ENCODE data around the gene ZDHHC6. TPM values are rescaled to one million over a fixed set of nuclear protein-coding genes. Genes with fewer than 3 reads are reported as not detected.

Gene ZDHHC6
- total RNA-seq, 1 donor from 2014 or later = 44.5 TPM

GRCh38 chr10:112385201-112385600, 61.5 kb downstream of the ZDHHC6 start:
- no peak overlapping the region for H3K27ac Mint-ChIP-seq
- intact Hi-C loops (cut with micrococcal nuclease) = no loop called here
- POLR2A ChIA-PET = no interaction called here
- peaks cover 41% of the 10 kb centered on the region for H3K36me3 Mint-ChIP-seq (ENCODE audit: low read depth)
- H3K27me3 Mint-ChIP-seq = no peaks in the 10 kb centered on the region
- CTCF ChIA-PET = no interaction called here
- TF ChIP-seq, protein P1, sequence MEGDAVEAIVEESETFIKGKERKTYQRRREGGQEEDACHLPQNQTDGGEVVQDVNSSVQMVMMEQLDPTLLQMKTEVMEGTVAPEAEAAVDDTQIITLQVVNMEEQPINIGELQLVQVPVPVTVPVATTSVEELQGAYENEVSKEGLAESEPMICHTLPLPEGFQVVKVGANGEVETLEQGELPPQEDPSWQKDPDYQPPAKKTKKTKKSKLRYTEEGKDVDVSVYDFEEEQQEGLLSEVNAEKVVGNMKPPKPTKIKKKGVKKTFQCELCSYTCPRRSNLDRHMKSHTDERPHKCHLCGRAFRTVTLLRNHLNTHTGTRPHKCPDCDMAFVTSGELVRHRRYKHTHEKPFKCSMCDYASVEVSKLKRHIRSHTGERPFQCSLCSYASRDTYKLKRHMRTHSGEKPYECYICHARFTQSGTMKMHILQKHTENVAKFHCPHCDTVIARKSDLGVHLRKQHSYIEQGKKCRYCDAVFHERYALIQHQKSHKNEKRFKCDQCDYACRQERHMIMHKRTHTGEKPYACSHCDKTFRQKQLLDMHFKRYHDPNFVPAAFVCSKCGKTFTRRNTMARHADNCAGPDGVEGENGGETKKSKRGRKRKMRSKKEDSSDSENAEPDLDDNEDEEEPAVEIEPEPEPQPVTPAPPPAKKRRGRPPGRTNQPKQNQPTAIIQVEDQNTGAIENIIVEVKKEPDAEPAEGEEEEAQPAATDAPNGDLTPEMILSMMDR (IDR thresholded peaks at IDR 0.05) = no peak
- no peaks in the 10 kb centered on the region for H3K9me3 Mint-ChIP-seq
- H3K4me1 Mint-ChIP-seq = peaks cover 60% of the 10 kb centered on the region
- no peak for ATAC-seq (ENCODE audit: low read depth)
- DNase-seq = no peak
- no peak overlapping the region for H3K4me3 Mint-ChIP-seq

DNA sequence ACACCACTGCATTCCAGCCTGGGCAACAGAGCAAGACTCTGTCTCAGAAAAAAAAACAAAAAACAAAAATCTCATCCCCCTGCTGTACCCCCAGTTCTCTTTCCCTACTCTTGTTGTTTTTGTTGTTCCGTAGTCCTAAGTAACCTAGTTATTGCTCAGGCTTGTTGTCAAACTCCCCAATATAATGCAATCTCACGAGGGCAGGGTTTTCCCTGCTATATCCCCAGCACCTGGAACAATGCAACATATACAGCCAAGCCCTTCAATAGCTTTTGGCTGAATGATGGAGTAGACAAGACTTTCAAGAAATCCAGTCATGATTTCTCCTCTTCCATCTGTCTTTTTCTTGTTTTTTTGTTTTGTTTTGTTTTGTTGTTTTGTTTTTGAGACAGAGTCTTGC, 62.6 kb downstream of the ZDHHC6 start:
- H3K36me3 Mint-ChIP-seq (ENCODE audit: low read depth) = peaks cover 48% of the 10 kb centered on the region
- POLR2A ChIA-PET = interaction anchor here (0.9 kb wide), 1 partner anchor 10 kb away, joined by 3 read pairs; no protein-coding TSS in a partner anchor
- intact Hi-C loops (cut with micrococcal nuclease) = no loop called here

DNA sequence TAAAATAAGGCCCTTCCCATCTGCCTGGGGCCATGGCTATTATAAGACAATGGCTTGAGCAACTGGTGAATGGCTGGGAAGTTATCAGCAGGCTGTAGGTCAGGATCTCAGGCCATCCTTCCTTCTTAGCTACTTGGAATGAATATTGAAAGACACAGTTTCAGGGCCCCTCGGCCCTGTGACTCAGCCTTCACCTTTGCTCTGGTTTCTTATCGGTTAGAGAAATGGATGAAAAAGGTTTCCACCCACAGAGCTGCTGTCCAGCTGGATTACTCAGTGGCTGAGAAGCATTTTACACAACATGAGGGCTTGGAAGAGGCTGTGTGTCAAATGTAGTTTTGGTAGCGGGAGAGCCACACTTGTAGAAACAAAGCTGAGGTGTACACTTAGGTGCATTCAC, 63.4 kb downstream of the ZDHHC6 start:
- ATAC-seq (ENCODE audit: low read depth) (no peak), DNase-seq (no peak)
- Mint-ChIP-seq H3K4me1 (peaks cover 59% of the 10 kb centered on the region), H3K27me3 (no peaks in the 10 kb centered on the region), H3K9me3 (no peaks in the 10 kb centered on the region), H3K36me3 (ENCODE audit: low read depth) (peaks cover 52% of the 10 kb centered on the region), H3K27ac (no peak overlapping the region), H3K4me3 (no peak overlapping the region)
- POLR2A ChIA-PET = interaction anchor here (0.9 kb wide), 1 partner anchor 9 kb away, joined by 3 read pairs; no protein-coding TSS in a partner anchor
- TF ChIP-seq, protein P1 (IDR thresholded peaks at IDR 0.05) = no peak
- intact Hi-C loops (cut with micrococcal nuclease) = no loop called here
- CTCF ChIA-PET = no interaction called here

More for the DNA sequence above, 62.6 kb downstream of the ZDHHC6 start:
- CTCF ChIA-PET = no interaction called here
- no peaks in the 10 kb centered on the region for H3K9me3 Mint-ChIP-seq
- no peak overlapping the region for H3K4me3 Mint-ChIP-seq
- TF ChIP-seq, protein P1 (IDR thresholded peaks at IDR 0.05) = no peak
- peaks cover 61% of the 10 kb centered on the region for H3K4me1 Mint-ChIP-seq
- no peak overlapping the region for H3K27ac Mint-ChIP-seq
- no peaks in the 10 kb centered on the region for H3K27me3 Mint-ChIP-seq
- DNase-seq = no peak
- no peak for ATAC-seq (ENCODE audit: low read depth)

DNA sequence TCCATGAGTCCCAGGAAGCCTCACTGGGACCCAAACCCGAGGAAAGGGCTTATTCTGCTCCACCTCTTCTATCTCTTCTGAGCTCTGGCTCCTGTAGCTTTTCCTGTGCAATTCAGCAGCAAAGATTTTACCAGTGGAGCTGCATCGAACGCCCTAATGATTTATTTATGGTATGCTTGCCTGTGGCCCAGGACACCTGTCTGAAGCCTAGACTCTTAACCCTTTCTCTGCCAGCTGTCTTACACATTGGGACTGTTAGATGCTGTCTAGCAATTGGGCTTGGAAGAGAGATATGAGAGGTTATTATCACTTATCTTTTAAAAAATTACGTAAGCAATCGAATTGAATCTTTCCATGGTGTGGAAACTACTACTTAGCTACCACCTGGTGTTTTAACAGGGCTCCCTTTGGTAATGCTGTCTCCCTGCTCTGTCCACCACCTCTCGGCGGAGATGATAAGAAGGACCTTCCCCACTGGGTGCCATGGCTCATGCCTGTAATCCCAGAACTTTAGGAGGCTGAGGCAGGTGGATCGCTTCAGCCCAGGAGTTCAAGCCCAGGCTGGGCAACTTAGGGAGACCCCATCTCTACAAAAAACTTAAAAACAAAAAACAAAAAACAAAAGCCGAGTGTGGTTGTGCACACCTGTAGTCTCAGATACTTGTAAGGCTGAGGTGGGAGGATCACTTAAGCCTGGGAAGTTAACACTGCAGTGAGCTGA, 64.0 kb downstream of the ZDHHC6 start:
- ATAC-seq (ENCODE audit: low read depth) (no peak), DNase-seq (no peak)
- ChIA-PET POLR2A (no interaction called here), CTCF (no interaction called here)
- Mint-ChIP-seq H3K9me3 (no peaks in the 10 kb centered on the region), H3K4me1 (peaks cover 61% of the 10 kb centered on the region), H3K4me3 (no peak overlapping the region), H3K36me3 (ENCODE audit: low read depth) (peaks cover 54% of the 10 kb centered on the region), H3K27me3 (no peaks in the 10 kb centered on the region), H3K27ac (no peak overlapping the region)
- intact Hi-C loops (cut with micrococcal nuclease) = no loop called here
- TF ChIP-seq, protein P1 (IDR thresholded peaks at IDR 0.05) = no peak

Other genes with a start within 250 kb of the ZDHHC6 start
- gene TECTB, start 163.5 kb downstream of the ZDHHC6 start, total RNA-seq = not detected in 2 replicates
- 50.8 and 53.5 TPM in 2 replicates for gene ACSL5, start 72.8 kb downstream of the ZDHHC6 start, total RNA-seq
- 56.9 and 74.0 TPM in 2 replicates for gene VTI1A, start 301 bp upstream of the ZDHHC6 start, total RNA-seq

Data from activated B cell treated with CpG ODN at 0.5 μM for 24 hours (primary cell).